ENCODE measurements around the gene YWHAG.
"Not testable (repeated sequence)": the region's sequence is repeated elsewhere in the genome, so short reads cannot be mapped to it uniquely, and the experiment has no call there.

YWHAG gene

DNA sequence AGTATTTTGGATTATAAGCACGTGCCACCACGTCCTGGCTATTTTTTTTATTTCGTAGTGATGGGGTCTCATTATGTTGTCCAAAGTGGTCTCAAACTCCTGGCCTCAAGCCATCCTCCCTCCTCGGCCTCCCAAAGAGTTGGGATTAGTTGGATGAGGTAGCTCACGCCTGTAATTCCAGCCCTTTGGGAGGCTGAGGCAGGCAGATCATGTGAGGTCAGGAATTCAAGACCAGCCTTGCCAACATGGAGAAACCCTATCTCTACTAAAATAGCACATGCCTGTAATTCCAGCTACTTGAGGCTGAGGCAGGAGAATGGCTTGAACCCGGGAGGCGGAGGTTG, 21.8 kb upstream of the YWHAG start:
- in situ Hi-C loops (cut with HindIII; ENCODE audit: low sequenced_read_pairs), result no loop called here

DNA sequence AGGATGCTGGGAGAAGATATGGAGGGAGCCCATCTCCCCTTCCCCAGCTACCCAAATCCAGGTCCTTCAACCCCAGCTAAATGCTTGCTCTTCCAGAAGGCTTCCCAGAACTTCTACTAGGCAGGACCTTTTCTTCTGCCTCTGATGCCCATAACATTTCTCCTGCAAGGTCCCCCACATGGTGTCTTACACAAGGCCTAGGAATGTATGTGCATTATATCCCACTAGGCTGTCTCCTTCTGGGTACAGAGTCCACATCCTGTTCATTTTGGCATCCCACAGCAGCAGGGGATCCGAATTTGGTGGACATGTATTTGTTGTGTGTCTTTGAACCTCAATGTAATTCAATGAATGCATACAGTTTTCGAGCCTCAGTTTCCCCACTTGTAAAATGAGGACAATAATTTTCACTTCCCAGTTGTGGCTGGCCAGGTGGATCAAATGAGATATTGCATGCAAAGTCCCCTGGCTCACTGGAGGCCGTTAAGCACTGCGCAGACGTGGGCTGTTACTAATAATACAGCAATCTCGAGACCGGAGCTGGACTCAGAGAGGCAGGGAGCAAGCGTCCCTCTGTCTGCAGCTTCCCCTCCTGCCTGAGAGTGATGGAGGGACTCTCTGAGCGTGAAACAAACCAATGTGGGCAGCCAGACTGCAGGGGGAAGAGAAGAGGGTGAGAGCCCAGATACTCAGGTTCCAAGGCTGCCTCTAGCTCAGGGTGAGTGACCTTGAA, 18.6 kb upstream of the YWHAG start:
- in situ Hi-C loops (cut with HindIII; ENCODE audit: low sequenced_read_pairs), result no loop called here

DNA sequence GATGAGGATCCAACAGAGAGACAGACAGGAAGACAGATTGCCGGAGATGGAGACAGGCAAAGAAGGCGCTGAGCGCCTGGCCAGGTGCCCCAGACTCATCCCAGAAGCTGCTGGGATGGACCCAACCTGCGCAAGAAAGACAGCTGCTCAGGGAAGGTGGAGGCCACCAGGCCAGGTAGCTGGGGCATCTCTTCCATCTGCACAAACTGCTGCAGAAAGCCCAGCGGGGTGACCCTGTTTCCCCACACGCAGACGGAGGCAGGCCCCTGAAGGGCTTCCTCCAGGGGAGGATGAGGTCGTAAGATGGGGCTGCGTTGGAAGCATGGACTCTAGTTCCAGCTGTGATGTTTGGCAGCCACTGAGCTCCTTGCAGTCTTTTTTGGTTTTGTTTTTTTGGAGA, 16.5 kb upstream of the YWHAG start:
- in situ Hi-C loops (cut with HindIII; ENCODE audit: low sequenced_read_pairs), result no loop called here

DNA sequence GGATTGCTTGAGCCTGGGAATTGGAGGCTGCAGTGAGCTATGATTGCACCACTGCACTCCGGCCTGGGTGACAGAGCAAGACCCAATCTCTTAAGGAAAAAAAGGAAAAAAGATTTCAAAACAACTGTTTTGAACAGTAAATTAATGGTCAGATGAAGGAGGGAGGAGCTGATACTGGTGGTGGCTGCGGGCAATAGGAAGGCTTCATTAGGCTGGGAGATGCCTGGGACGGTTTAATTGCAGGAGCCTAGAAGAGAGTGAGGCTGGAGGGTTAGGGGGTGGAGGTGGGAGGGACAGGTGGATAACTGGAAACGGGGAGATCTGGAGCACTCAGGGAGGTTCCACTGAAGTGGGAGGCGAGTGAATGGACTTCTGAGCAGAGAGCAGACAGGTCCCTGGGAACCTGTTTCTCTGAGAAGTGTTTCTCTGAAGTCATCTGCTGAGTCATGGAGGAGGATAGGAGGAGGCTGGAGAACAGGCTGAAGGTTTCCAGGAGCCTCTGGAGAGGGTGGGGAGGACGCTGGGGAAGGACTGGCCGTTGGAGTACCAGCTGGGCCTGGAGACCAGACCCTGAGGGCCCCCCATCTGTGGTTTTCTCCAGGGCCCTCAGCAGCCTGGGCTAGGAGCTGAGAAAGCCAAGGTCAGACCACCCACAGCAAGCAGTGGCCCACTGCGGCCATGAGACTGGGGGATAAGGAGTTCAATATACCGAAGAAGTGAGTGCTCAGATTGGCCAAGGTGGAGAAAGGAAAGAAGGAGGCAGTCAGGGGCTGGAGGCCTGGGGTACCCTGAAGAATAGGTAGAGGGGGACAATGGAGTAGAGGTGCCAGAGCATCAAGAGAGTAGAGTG, 14.4 kb upstream of the YWHAG start:
- in situ Hi-C loops (cut with HindIII; ENCODE audit: low sequenced_read_pairs), result no loop called here

DNA sequence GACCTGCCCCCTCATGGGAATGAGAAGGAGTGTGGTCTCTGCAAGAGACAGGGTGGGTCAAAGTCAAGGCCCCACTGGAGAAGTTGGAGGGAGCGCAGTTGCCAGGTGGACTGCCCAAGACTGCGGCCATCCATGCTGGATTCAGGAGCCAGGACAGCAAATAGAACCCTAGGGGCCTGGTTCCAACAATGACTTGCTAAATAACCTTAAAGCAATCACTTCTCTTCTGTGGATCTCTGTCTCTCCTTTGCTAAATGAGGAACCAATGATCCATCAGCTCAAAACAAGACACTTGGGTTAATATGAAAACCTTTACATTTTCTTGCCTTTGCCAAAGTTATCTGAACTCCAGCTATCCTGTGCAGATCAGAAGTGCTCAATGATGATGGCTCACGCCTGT, 12.6 kb upstream of the YWHAG start:
- in situ Hi-C loops (cut with HindIII; ENCODE audit: low sequenced_read_pairs), result no loop called here

DNA sequence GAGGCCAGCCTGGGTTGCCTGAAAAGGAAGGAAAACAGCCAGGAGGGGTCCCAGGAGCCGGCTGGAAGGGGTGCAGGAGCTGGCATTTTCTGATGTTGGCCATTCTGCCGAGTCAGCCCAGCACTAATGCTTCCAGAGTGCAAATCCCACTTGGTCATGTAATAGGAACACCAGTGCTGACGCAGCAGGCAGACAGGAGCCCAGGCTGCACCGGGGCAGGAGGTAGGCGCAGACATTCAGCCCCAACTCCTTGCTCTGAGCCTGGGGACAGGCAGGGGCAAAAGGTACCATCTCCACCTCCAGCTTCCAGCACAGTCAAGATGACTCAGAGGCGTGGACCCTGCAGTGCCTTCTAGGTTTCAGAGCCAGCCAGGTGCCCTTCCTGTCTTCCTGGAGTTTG, 10.2 kb upstream of the YWHAG start:
- in situ Hi-C loops (cut with HindIII; ENCODE audit: low sequenced_read_pairs), result no loop called here

DNA sequence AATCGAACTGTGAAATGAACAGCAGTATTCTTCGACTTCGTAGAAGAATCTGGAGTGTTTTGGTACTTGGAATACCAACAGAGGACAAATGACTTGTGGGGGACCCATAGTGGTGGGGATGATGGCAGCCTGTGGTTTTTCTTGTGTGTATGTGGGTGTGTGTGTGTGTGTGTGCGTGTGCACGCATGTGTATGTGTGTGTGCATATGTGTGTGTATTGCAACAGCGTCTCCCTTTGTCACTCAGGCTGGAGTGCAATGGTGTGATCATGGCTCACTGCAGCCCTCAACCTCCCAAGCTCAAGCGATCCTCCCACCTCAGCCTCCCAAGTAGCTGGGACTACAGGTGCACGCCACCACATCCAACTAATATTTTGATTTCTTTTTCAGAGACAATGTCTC, 9.4 kb upstream of the YWHAG start:
- in situ Hi-C loops (cut with HindIII; ENCODE audit: low sequenced_read_pairs), result no loop called here

DNA sequence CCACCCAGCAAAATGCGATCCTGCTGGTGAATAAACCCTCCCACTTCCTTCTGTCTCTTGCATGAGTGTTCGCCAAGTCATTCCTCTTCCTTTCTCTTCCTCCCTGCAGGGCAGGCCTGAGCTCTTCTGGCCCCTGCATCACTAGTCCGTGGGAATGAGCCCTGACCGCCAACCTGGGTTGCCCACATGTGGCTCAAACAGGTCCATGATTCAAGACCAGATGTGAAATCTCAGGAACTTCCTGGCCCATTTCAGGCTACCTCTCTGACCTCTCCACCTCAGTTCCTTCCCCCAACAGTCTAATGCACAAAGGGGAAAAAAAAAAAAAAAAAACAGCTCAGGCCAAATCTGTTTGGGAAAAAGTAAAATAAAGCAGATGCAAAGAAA, 5.4 kb upstream of the YWHAG start:
- in situ Hi-C loops (cut with HindIII; ENCODE audit: low sequenced_read_pairs), result no loop called here

DNA sequence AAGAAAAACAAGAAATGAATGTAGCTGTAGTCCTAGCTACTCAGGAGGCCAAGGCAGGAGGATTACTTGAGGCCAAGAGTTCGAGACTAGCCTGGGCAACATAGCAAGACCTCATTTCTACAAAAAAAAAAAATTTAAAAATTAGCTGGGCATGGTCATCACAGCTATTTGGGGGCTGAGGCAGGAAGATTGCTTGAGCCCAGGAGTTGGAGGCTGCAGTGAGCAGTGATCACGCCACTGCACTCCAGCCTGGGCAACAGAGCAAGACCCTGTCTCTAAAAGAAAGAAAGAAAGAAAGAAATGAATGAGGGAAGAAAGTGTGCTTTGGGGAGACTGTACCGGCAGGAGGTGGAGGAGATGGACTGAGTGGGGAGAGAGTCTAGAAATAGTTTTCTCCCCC, 5.0 kb upstream of the YWHAG start:
- in situ Hi-C loops (cut with HindIII; ENCODE audit: low sequenced_read_pairs), result not testable (repeated sequence)

DNA sequence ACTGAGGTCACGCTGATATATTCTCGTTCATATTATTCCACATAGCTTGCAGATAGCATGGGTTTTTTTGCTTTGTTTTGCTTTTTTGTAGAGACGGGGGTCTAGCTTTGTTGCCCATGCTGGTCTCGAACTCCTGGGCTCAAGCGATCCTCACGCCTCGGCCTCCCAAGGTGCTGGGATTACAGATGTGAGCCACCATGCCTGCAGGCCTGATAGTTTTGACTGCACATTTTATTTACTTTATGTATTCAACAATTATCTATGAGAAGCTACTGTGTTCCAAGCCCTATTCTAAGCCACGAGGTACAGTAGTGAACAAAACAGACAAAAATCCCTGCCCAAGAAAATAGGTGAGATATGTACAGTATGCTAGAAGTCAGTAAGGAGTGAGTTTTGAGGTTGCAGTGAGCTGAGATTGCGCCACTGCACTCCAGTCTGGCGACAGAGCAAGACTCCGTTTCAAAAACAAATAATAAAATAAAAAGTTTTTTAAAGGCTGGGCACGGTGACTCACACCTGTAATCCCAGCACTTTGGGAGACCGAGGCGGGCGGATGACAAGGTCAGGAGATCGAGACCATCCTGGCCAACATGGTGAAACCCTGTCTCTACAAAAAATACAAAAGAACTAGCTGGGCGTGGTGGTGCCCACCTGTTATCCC, 1.3 kb upstream of the YWHAG start:
- in situ Hi-C loops (cut with HindIII; ENCODE audit: low sequenced_read_pairs), result no loop called here

DNA sequence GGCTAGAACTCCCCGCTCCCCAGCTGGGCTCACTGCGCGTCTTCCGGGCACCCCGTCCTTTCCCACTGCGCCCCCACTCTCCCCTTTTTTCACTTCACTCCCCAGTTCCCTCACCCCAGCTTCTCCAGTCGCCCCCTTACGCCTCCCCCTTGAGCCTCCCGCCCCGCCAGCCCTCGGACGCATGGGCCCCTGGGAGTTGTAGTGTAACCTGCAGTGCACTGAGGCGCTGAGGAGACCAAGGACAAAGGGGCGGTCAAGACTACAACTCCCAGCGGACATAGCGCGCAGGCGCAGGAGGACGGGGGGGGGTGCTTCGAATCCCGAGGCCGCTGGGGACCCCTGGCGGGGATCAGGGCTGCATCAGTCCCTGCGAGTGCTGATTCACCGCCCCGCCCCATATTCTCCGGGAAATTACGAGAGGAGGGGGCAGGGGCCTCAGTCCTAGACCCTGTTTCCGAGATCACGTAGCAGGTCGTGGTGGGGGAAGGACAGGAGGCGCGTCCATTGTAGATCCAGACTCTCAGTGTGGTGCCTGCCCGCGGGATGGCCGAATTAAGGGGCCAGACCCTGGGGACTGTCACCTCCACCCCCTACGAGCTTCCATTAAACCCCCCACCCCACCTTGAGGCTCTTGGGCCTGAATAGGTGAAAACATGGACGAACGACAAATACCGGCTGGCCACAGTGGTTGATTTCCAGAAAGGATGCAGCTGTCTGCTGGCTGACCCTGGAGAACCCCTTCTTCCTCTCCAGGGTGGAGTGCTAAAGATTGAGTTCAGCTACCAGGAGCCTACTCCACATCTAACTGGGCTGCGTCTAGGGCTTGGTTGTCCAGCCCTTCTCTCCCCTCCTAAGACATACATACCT, 553 bp upstream of the YWHAG start:
- in situ Hi-C loops (cut with HindIII; ENCODE audit: low sequenced_read_pairs), result no loop called here

DNA sequence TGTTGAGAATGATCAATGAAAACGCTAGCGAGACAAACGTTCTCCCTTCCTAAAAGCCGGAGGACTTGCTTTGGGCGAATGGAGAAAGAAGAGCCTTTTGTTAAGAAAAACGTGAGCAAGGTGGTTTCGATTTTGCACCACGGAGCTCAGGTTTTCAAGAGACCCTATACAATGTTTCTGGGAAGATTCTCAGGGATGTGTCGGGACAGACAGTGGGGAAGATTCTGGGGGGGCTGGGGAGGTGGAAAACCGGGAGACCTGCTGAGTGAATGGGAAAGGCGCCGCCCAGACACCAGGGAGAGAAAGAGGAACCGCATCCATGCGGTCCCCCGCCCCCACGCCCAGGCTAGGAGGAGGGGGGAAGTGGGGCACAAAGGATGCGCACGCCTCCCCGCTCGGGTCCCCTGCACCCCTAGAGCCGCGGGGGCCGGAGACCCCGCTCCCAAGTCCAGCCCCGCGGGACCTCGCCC, 745 bp downstream of the YWHAG start:
- in situ Hi-C loops (cut with HindIII; ENCODE audit: low sequenced_read_pairs), result no loop called here

DNA sequence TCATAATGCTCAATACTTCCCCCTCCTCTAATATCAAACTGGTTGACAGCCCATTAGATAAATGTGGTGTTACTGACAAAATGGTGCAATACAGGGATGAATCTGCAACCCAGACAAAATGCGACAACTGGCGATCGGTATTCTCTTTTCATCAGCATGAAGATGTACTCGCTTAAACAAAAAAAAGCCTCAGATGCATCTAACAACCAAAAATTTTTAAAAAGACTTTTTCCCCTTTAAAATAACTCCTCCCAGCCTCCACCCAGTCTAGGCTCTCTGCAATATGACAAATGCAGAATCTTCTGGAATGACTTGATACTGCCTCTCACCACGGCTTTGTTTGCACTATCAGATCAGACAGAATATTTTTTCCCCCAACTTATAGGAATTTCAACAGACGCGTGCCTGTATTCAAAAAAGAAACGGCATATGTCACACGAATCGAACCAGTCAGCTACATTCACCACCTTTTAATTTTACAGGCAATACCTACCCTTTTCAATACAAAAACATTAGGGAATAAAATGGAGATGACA, 1.2 kb downstream of the YWHAG start:
- in situ Hi-C loops (cut with HindIII; ENCODE audit: low sequenced_read_pairs), result no loop called here

DNA sequence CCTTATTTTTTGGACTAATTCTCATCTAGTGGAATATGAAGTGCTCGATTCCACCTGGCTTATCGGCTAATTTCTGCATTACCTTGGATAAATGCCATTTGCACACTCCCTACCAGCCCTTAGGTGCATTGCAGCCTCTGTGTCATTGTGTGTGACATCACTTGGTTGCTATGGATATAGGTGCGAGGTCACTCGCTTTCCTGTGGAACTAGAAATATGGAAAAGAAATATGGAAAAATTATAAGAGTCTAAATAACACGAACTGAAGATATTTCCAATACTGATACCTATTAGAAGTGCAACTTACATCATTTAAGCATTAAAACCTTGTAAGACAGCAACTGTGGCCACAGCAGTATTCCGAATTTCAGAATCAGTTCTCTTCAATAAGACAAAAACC, 2.0 kb downstream of the YWHAG start:
- in situ Hi-C loops (cut with HindIII; ENCODE audit: low sequenced_read_pairs), result no loop called here

DNA sequence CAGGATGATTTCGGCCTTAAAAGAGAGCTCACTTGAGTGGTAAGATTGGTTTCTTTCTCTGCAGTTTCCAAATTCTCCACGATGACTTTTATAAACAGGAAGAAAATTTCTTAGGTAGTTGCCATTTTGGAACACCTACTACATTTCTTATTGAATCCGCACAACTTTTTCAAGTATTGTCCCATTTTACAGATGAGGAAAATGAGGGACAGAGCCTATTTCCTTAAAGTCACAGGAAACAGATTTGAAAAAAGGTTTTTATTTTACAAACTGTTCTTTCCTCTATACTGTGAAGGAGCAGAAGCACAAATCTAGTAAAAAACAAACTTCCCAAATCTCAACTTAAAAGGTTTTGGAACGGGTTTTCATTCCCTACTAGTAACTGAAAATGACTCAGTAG, 2.7 kb downstream of the YWHAG start:
- in situ Hi-C loops (cut with HindIII; ENCODE audit: low sequenced_read_pairs), result no loop called here

DNA sequence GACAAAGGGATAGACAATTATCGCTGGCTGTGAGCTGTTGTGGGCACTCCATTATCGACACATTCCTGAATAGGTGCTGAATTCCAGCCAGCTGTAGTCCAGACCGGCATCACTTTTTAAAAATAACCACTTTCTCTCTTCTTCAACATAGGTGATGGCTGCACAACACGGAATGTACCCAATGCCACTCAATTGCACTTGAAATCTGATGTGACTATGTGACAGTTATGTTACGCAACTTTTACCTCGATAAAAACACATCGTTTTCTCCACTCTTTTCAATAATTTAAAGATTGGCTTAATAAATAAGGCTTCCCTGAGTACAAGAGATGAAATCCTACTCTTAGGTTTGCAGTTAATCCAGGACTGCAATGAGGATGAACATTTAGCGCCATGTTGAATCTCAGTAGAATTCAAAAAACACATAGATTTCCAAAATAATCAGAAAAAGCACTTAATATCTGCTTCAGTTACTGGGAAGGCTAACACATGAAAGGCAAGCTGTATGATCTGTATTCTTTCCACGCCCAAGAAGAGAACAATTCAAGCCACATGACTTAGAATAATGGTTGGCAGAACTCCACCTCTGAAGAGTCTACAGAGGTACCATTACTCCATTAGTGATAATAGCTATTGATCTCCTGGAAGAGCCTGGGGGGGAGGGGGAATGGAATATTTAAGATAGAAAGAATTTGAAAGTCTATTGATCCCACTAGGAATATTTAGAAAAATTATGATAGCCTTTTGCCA, 3.6 kb downstream of the YWHAG start:
- in situ Hi-C loops (cut with HindIII; ENCODE audit: low sequenced_read_pairs), result no loop called here

DNA sequence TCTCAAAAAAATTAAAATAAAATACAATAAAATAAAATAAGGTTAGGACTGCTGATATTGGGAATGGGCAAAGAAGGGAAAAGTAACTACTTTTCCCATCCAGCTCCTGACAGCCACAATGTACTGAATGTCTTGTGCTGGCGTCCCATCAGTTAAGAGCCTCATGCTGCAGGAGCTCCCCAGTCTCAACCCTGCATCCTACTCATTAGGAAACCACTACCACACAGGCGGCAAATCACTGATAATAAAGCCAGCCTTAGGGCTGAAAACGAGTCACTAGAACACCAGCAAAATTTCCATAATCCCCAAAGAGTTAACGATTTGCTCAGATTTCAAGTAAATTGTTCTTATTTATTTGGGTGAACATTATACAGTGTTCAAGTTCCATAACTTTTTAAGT, 4.3 kb downstream of the YWHAG start:
- in situ Hi-C loops (cut with HindIII; ENCODE audit: low sequenced_read_pairs), result no loop called here

DNA sequence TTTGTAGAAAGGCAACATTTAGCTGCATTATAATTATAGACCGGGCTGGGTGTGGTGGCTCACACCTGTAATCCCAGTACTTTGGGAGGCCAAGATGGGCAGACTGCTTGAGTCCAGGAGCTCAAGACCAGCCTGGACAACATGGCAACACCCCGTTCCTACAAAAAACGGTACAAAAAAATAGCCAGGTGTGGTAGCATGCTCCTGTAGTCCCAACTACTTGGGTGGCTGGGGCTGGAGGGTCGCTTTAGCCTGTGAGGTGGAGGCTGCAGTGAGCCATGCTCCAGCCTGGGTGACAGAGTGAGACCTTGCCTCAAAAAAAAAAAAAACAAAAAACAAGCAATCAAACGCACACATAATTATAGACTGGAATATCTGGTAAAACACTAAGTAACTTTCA, 5.0 kb downstream of the YWHAG start:
- in situ Hi-C loops (cut with HindIII; ENCODE audit: low sequenced_read_pairs), result no loop called here

DNA sequence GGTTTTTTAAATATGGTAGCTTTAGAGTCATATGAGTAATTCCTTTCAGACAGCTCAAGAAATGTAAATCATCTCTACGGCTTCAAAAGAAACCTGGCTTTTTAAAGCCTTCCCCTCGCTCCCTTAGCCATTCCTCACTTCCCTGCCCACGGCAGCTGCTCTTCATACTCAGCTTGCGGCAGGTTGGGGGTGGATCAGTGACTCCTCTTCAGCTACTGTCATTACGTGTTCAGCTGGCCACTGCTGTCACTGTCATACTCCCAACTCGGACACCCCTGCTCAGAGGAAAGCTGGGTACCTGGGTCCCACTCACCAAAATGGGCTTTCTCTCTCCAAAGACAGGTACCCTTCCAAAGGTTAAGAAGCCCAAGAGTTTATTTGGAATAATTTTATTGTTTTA, 6.6 kb downstream of the YWHAG start:
- in situ Hi-C loops (cut with HindIII; ENCODE audit: low sequenced_read_pairs), result no loop called here

DNA sequence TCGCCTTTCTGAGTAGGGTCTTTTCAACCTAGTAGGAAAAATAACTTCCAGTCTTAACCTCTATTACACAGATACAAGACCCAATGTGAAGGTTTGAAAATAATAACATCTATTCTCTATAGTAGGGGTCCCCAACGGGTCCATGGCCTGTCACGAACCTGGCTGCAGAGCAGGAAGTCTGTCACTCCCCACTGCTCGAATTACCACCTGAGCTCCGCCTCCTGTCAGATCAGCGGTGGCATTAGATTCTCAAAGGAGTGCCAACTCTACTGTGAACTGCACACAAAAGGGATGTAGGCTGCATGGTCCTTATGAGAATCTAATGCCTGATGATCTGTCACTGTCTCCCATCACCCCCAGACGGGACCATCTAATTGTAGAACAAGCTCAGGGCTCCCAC, 7.4 kb downstream of the YWHAG start:
- in situ Hi-C loops (cut with HindIII; ENCODE audit: low sequenced_read_pairs), result no loop called here

All from endothelial cell of hepatic sinusoid (primary cell).